ENCODE results near the gene GGT6.

The GGT6 gene

GRCh38 chr17:4572131-4572530, 11.8 kb upstream of the GGT6 start:
- no peak for DNase-seq

- DNase-seq = no peak
These were observed 9.2 kb upstream of the GGT6 start for GRCh38 chr17:4569591-4569990.

- DNase-seq = peak; percentile 36 to 41
These were observed 6.4 kb upstream of the GGT6 start for GRCh38 chr17:4566785-4567184.

- peak; percentile 57 to 67 for DNase-seq
These were observed 5.1 kb upstream of the GGT6 start for GRCh38 chr17:4565209-4566141.

GRCh38 chr17:4562015-4562969, 1.9 kb upstream of the GGT6 start:
- no peak for DNase-seq

GRCh38 chr17:4560837-4561256, 470 bp upstream of the GGT6 start:
- DNase-seq = no peak

GRCh38 chr17:4559966-4560365, 411 bp downstream of the GGT6 start:
- DNase-seq = no peak

GRCh38 chr17:4559139-4559791, 1.1 kb downstream of the GGT6 start:
- no peak for DNase-seq

GRCh38 chr17:4558347-4558971, 1.9 kb downstream of the GGT6 start:
- DNase-seq = no peak

GRCh38 chr17:4557626-4558346, 2.6 kb downstream of the GGT6 start:
- no peak for DNase-seq

GRCh38 chr17:4556996-4557395, 3.4 kb downstream of the GGT6 start:
- DNase-seq = no peak

- no peak for DNase-seq
These were observed 4.3 kb downstream of the GGT6 start for GRCh38 chr17:4555873-4556759.

GRCh38 chr17:4554997-4555799, 5.2 kb downstream of the GGT6 start, which contains the start of gene MYBBP1A:
Gene MYBBP1A (minus strand): TSS chr17:4555384. CDS start chr17:4555324, 60 bp downstream.
- DNase-seq = peak; percentile 96

- DNase-seq = no peak
These were observed 5.9 kb downstream of the GGT6 start for GRCh38 chr17:4554441-4554996.

- no peak for DNase-seq
These were observed 6.7 kb downstream of the GGT6 start for GRCh38 chr17:4553669-4554068.

- no peak for DNase-seq
These were observed 8.4 kb downstream of the GGT6 start for GRCh38 chr17:4551796-4552525.

- no peak for DNase-seq
These were observed 9.2 kb downstream of the GGT6 start for GRCh38 chr17:4551141-4551540.

GRCh38 chr17:4550534-4551039, 9.8 kb downstream of the GGT6 start:
- no peak for DNase-seq

Measured in CD4-positive, alpha-beta T cell treated with Interleukin-4 for 1 hour (primary cell).